ENCODE measurements around the gene ITIH5. TPM values are rescaled to one million over a fixed set of nuclear protein-coding genes. Genes with fewer than 3 reads are reported as not detected.
A peak's percentile ranks its signal among the peaks of the same experiment; 100 is the strongest.

Gene ITIH5
- total and polyA plus RNA-seq, 2 of the 13 experiments (the other 11 are each of a cell fraction or from before 2014, with no cell fraction given) = 4.7 to 8.9 TPM

DNA sequence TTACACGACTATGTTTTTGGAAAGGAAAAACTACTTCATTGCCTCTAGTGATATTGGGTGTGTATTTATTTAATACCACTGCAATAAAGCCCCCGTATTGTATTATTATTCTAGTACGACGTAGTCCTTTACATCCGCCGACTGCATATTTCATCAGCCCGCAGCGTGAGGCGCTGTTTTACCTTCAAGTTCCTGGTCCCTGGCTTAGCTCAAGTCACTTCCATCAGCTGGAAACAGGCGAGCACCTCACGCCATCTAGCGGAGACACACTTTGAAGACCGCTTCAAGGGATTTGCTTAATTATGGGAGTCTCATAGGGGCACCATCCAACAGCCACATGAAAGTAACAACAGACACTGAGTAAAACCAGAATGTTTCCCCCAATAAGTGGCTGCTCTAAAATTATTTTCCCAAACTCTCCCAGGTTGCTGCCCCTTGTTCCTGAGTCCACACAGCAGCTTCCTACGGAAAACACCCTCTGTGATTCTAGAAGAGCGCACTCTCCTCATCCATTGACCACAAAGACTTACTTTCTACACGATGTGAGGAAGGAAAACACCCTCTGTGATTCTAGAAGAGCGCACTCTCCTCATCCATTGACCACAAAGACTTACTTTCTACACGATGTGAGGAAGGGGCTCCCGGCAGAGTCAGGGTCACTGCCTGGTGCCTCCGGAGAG lies 20.6 kb upstream of the ITIH5 start (continued):
- TF ChIP-seq, protein P1, sequence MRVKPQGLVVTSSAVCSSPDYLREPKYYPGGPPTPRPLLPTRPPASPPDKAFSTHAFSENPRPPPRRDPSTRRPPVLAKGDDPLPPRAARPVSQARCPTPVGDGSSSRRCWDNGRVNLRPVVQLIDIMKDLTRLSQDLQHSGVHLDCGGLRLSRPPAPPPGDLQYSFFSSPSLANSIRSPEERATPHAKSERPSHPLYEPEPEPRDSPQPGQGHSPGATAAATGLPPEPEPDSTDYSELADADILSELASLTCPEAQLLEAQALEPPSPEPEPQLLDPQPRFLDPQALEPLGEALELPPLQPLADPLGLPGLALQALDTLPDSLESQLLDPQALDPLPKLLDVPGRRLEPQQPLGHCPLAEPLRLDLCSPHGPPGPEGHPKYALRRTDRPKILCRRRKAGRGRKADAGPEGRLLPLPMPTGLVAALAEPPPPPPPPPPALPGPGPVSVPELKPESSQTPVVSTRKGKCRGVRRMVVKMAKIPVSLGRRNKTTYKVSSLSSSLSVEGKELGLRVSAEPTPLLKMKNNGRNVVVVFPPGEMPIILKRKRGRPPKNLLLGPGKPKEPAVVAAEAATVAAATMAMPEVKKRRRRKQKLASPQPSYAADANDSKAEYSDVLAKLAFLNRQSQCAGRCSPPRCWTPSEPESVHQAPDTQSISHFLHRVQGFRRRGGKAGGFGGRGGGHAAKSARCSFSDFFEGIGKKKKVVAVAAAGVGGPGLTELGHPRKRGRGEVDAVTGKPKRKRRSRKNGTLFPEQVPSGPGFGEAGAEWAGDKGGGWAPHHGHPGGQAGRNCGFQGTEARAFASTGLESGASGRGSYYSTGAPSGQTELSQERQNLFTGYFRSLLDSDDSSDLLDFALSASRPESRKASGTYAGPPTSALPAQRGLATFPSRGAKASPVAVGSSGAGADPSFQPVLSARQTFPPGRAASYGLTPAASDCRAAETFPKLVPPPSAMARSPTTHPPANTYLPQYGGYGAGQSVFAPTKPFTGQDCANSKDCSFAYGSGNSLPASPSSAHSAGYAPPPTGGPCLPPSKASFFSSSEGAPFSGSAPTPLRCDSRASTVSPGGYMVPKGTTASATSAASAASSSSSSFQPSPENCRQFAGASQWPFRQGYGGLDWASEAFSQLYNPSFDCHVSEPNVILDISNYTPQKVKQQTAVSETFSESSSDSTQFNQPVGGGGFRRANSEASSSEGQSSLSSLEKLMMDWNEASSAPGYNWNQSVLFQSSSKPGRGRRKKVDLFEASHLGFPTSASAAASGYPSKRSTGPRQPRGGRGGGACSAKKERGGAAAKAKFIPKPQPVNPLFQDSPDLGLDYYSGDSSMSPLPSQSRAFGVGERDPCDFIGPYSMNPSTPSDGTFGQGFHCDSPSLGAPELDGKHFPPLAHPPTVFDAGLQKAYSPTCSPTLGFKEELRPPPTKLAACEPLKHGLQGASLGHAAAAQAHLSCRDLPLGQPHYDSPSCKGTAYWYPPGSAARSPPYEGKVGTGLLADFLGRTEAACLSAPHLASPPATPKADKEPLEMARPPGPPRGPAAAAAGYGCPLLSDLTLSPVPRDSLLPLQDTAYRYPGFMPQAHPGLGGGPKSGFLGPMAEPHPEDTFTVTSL (CRISPR knock-in tag; IDR thresholded peaks at IDR 0.05; ENCODE audit: borderline replicate concordance) = 0 out of 2 replicates have a peak, but pooled peaks have one; percentile 5
- TF ChIP-seq ZNF644 (CRISPR knock-in tag; IDR thresholded peaks at IDR 0.05; ENCODE audit: low read depth) (0 out of 2 replicates have a peak, but pooled peaks have one; percentile 55), KDM2A (CRISPR knock-in tag; IDR thresholded peaks at IDR 0.05; ENCODE audit: borderline replicate concordance, low read depth) (peak; percentile 83; the same call in 1 of the 2 replicates), SOX13 (IDR thresholded peaks at IDR 0.05) (no peak), SOX13 (CRISPR knock-in tag; conservative IDR thresholded peaks at IDR 0.05 in 1 of 2, IDR thresholded peaks at IDR 0.05 in 1 of 2) (peak in 1 of 2 experiments; percentile 63; a peak in 2 of 4 replicates), BCL6 (CRISPR knock-in tag; IDR thresholded peaks at IDR 0.05) (peak; percentile 19; the same call in 1 of the 2 replicates), CREB1 (IDR thresholded peaks at IDR 0.05) (no peak), CREB1 (CRISPR knock-in tag; IDR thresholded peaks at IDR 0.05) (no peak), MEF2D (CRISPR knock-in tag; IDR thresholded peaks at IDR 0.05) (no peak), MIXL1 (CRISPR knock-in tag; IDR thresholded peaks at IDR 0.05) (peak; percentile 85)
- TF ChIP-seq, protein P2, sequence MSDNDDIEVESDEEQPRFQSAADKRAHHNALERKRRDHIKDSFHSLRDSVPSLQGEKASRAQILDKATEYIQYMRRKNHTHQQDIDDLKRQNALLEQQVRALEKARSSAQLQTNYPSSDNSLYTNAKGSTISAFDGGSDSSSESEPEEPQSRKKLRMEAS (IDR thresholded peaks at IDR 0.05) = peak; percentile 20; the same call in 1 of the 2 replicates
